Umbilical cord (tissue), 2 donors: ENCODE data around the gene KCNJ15. TPM values are rescaled to one million over a fixed set of nuclear protein-coding genes. Genes with fewer than 3 reads are reported as not detected.

Source experiments
- DNase-seq: peaks from one replicate; pipeline ENCODE4 v3.0.0-alpha.2; 2015; ENCODE audit warnings: low spot score
- total RNA-seq: library from RNA; depleted of rRNA; stranded (reverse); fragments of >200 nt; gene quantifications from one replicate; pipeline ENCODE4 v1.2.3, GENCODE V29; 2014; ENCODE audit warnings: low replicate concordance; ENCODE audit not compliant: insufficient read depth

The KCNJ15 gene
- total RNA-seq, 1 donor from 2014 or later, result 4.8 TPM

DNA sequence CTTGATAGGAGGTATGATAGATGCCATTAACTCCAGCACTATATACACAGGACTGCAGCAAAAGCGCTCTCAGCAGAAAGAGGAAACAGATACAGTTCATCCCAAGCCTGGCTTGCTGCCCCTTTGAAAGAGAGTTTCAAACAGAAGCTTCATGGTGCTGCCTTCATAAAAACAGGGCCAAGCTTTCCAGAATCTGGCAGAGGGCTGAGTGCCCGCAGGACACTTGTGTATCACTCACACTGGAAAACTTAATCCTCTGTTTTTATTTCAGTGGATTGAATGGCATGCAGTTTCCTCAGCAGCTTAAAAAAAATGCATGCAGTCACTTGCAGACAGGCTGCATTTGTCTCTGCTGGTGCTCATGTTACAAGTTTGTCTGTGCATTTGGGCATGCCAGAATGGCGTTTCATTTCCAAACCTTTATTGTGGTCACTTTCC is 40.4 kb downstream of the KCNJ15 start:
- peak; percentile 86 for DNase-seq

GRCh38 chr21:38297871-38298270 is 41.1 kb downstream of the KCNJ15 start:
- DNase-seq, result peak; percentile 21

DNA sequence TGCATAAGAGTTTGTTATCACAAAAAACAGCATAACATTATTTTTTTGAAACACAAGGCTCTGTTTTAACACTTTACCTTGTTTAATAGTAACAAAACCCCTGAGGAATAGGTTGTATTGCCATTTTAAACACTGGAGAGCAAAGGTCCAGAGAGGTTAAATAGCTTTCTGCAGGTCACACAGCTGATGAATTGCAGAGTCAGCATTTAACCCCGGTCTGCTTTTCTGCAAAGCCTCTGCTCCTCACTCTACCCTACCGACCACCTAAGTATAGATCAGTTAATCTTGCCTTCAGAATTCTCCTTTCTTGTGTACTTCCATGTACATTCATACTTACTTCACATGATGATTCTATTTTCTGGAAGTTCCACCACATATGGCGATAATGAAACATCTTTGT is 42.0 kb downstream of the KCNJ15 start:
- DNase-seq, result no peak

GRCh38 chr21:38299671-38300070 is 42.9 kb downstream of the KCNJ15 start:
- DNase-seq, result no peak

- peak; percentile 67 for DNase-seq
These were observed 43.4 kb downstream of the KCNJ15 start for GRCh38 chr21:38300141-38300578.

- no peak for DNase-seq
These were observed 44.8 kb downstream of the KCNJ15 start for GRCh38 chr21:38301321-38302214.

DNA sequence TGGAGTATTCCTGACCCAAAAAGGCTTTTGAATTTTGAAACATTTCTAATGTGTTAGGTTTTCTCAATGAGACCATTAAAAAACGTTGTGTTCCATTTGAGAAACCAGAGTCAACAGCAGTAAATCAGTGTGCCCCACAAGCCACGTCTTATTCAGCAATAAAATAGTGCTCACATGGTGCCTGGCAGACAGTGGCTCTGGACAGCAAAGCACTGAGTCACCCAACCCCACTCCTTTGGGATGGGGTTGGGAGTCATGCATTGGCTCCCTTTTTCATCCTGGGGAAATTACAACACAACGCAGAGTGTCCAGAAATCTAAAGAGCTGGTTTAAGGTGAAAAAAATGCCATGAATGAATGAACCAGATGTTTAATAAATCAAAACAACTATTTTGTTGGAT is 46.5 kb downstream of the KCNJ15 start:
- peak; percentile 30 for DNase-seq

- peak; percentile 84 for DNase-seq
These were observed 49.8 kb downstream of the KCNJ15 start for GRCh38 chr21:38306433-38307141.

- DNase-seq, result no peak
These were observed 51.2 kb downstream of the KCNJ15 start for GRCh38 chr21:38307771-38308531.

DNA sequence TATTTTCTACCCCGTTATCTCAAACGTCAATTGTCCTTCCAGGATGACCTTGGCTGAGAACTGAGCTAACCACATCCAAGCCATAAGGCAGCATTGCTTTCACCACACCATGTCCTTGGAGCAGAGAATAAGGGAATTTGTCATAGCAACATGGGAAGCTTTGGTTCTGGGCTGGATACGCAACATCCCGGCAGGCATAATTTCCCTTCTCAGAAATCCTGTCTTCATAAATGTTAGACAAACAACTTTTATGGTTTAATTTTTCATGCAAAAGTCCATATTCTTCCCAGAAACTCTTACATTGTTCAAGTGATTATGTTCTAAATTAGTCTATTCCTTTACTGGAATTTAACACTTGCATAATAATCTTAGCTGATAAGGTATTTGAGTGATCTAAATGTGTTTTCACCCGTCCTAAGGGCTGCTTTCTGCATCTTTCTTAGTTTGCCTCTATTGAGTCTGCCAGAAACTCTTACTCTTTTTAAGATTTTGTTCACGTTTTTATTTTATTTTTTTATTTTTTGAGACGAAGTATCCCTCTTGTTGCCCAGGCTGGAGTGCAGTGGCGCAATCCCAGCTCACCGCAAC is 51.8 kb downstream of the KCNJ15 start:
- no peak for DNase-seq

- no peak for DNase-seq
These were observed 54.1 kb downstream of the KCNJ15 start for GRCh38 chr21:38310646-38311485.

DNA sequence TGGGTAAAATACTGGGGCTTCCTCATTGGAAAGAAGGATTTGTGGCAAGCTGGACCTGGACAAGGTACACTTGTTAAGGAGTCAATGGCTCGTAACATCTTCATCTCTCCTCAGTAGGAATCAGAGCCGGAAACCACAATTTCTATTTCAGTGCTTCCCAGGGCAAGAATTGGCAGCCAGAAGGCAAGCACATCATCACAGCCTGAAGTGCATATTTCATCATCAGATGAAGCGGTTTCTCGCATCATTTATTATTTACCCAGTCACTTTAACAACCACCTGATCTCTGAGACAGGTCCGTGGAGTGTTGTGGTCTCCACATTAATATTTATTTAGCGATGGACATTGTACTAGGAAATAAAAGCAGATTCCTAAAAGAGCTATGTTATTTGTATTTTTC is 55.0 kb downstream of the KCNJ15 start:
- no peak for DNase-seq

- no peak for DNase-seq
These were observed 56.0 kb downstream of the KCNJ15 start for GRCh38 chr21:38312822-38313221.

GRCh38 chr21:38314558-38314957 is 57.8 kb downstream of the KCNJ15 start:
- DNase-seq, result no peak

GRCh38 chr21:38315122-38315521 is 58.3 kb downstream of the KCNJ15 start:
- DNase-seq, result no peak

GRCh38 chr21:38319781-38320180 is 63.0 kb downstream of the KCNJ15 start:
- no peak for DNase-seq

DNA sequence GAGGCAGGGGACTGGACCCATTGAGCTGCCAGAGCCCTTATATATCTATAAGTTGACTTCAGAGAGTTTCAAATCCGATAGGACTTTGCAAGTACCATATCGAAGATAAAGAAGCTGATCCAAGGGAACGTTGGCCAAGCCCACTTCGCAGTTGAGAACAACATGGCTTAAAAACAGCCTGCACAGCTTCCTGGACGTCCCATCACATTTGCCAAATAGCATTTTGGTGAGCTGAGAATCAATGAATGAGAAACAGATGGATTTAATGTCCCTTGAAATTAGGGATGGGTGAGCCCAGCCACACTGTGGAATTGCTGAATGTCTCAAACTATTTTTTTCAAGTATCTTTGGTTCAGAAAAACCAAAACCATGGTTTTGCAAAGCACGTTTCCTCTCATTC is 64.8 kb downstream of the KCNJ15 start:
- DNase-seq, result no peak

- no peak for DNase-seq
These were observed 65.6 kb downstream of the KCNJ15 start for GRCh38 chr21:38322311-38322950.

DNA sequence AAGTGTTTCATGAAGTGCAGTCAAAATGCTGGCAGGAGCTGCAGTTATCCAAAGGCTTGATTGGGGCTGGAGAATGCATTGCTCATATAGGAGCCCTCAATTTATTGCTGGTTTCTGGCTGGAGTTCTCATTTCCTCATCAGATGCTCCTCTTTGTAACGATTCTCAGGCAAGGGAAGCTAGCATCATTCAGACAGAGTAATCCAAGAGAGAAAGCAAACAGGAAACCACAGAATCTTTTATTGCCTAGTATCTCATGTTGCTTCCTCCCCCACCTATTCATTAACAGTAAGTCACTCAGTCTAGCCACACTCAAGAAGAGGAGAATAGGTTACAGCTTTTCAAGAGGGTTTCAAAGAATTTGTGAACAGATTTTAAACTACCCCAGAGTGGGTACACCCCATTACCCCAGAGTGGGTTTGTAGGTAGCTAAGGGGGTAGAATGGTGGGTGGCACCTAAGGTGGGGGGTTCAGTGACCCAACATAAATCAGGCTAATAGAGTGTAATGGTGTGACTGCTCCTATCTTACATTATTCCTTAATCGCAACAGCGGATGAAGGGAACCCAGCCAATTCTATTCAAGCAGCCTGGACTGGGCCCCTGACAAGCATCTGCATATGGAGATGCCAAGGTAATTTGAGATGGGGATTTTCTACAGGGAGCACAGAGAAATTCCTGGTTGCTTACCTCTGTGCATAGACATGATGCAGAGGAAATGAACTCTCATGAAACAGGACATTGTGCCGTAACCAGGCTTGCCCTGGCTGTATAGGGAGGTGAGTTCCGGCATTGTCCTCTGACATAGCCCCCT is 67.1 kb downstream of the KCNJ15 start:
- DNase-seq, result peak; percentile 31
